MCF 10A (cell line): ENCODE data around the gene SYNE1. TPM values are rescaled to one million over a fixed set of nuclear protein-coding genes. Genes with fewer than 3 reads are reported as not detected.

Experiments used
- BruUV-seq: library from RNA; stranded (reverse); fragments of 400-500 nt; replicated peaks from 2 replicates; lab custom pipeline; 2021; lab: Mats Ljungman, UMichigan
- CTCF ChIA-PET: fragments of 300-600 bp; sonication (Branson Sonifier 250); formaldehyde crosslinking; extraction: SDS; loops from one replicate; lab custom pipeline; 2021; ENCODE audit warnings: antibody characterized with exemption, inconsistent platforms; lab: Yijun Ruan, JAX
- POLR2A ChIA-PET: fragments of 300-600, 350-650 bp; sonication (Branson Sonifier 250); formaldehyde crosslinking; extraction: SDS; loops from one replicate; lab custom pipeline; 2020; ENCODE audit warnings: antibody characterized with exemption, inconsistent platforms; lab: Yijun Ruan, JAX
- DNase-seq: peaks from one replicate; pipeline ENCODE4 v3.0.0-alpha.2; 2018; ENCODE audit not compliant: unreplicated experiment
- H3K27ac Mint-ChIP-seq: one replicate; pipeline ENCODE4 v1.8.0; 2022; ENCODE audit warnings: mild to moderate bottlenecking, low read depth, mixed read lengths; ENCODE audit not compliant: unreplicated experiment
- H3K27me3 Mint-ChIP-seq: one replicate; pipeline ENCODE4 v1.8.0; 2022; ENCODE audit warnings: mixed read lengths; ENCODE audit not compliant: insufficient read depth, unreplicated experiment
- H3K36me3 Mint-ChIP-seq: one replicate; pipeline ENCODE4 v1.8.0; 2022; ENCODE audit warnings: mild to moderate bottlenecking, moderate library complexity, mixed read lengths; ENCODE audit not compliant: insufficient read depth, unreplicated experiment
- H3K4me1 Mint-ChIP-seq: one replicate; pipeline ENCODE4 v1.8.0; 2022; ENCODE audit warnings: mixed read lengths; ENCODE audit not compliant: insufficient read depth, unreplicated experiment
- H3K4me3 Mint-ChIP-seq: one replicate; pipeline ENCODE4 v1.8.0; 2022; ENCODE audit warnings: mild to moderate bottlenecking, moderate library complexity, mixed read lengths; ENCODE audit not compliant: unreplicated experiment
- H3K9me3 Mint-ChIP-seq: one replicate; pipeline ENCODE4 v1.8.0; 2022; ENCODE audit warnings: mixed read lengths; ENCODE audit not compliant: unreplicated experiment
- intact Hi-C: fragments of 100-400 bp; cut with micrococcal nuclease; formaldehyde crosslinking; loops from 2 replicates; pipeline ENCODE4 v1.14.1; 2022
- total RNA-seq: library from RNA; stranded (reverse); gene quantifications from 2 replicates; pipeline ENCODE4 v1.2.3, GENCODE V29; 2022
- TF ChIP-seq, protein P1 (sequence below): fragments of 200-600 bp; IDR thresholded peaks from one replicate; pipeline ENCODE4 v1.8.0; 2022; ENCODE audit warnings: antibody characterized with exemption, mild to moderate bottlenecking; ENCODE audit not compliant: unreplicated experiment

Gene SYNE1
- total RNA-seq, 1 experiment from 2014 or later = 25.4 TPM

DNA sequence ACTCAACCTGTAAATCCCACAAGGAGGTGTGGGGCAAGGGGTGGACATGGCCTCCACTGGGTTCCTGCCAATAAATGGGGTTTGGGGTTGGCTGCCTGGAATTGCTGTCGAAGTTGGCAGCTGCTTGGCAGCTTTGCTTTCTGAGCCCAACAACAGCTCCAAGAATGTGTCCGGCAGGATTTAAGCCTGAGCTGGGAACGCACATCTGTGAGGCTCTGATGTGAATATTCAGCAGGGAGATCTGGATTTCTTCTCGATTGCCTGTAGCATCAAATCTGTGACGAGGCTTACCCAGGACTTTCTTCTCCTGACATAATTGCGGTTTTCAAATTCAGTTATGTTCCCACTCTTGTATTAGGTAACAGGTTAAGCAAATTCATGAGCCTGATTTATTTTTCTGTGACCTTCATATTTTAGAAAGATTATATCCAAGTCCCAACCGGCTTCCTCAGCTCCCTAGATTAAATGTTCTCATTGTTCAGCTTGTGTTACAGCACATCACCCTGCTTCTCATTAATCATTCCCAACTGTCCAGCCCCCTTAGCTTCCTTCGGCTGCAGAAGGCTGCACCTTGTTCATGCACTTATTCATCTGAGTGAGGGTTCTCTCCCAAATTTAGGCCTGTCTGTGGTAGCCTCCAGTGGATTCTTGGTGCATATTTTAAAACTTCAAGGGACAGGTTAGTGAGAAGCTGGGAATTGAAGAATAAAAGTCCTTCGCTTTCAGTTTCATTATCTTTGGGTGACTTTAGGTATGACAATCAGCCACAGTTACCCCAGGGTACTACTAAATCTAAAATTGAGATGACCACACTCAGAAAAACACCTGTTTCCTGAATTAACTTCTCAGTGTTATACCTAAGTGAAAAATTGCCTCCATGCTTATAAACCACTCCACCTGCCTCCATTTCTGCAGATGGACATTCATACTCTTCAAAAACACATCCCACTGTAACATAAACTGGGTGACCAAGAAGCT lies 519.7 kb downstream of the SYNE1 start:
- DNase-seq = no peak
- TF ChIP-seq, protein P1, sequence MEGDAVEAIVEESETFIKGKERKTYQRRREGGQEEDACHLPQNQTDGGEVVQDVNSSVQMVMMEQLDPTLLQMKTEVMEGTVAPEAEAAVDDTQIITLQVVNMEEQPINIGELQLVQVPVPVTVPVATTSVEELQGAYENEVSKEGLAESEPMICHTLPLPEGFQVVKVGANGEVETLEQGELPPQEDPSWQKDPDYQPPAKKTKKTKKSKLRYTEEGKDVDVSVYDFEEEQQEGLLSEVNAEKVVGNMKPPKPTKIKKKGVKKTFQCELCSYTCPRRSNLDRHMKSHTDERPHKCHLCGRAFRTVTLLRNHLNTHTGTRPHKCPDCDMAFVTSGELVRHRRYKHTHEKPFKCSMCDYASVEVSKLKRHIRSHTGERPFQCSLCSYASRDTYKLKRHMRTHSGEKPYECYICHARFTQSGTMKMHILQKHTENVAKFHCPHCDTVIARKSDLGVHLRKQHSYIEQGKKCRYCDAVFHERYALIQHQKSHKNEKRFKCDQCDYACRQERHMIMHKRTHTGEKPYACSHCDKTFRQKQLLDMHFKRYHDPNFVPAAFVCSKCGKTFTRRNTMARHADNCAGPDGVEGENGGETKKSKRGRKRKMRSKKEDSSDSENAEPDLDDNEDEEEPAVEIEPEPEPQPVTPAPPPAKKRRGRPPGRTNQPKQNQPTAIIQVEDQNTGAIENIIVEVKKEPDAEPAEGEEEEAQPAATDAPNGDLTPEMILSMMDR = no peak
- ChIA-PET CTCF (interaction anchor here (1.2 to 2.1 kb wide), 2 partner anchors 352 kb away, joined by 7 to 10 read pairs; no protein-coding TSS in a partner anchor), POLR2A (interaction anchor here (0.6 to 1.2 kb wide), 3 partner anchors 16 to 351 kb away, joined by 3 to 4 read pairs (median 3); no protein-coding TSS in a partner anchor)
- Mint-ChIP-seq H3K27ac (no peak overlapping the region), H3K27me3 (no peaks in the 10 kb centered on the region), H3K36me3 (peaks cover 4% of the 10 kb centered on the region), H3K9me3 (no peaks in the 10 kb centered on the region), H3K4me3 (no peak overlapping the region), H3K4me1 (no peaks in the 10 kb centered on the region)
- intact Hi-C loops = no loop called here
- no TSS peak for BruUV-seq

DNA sequence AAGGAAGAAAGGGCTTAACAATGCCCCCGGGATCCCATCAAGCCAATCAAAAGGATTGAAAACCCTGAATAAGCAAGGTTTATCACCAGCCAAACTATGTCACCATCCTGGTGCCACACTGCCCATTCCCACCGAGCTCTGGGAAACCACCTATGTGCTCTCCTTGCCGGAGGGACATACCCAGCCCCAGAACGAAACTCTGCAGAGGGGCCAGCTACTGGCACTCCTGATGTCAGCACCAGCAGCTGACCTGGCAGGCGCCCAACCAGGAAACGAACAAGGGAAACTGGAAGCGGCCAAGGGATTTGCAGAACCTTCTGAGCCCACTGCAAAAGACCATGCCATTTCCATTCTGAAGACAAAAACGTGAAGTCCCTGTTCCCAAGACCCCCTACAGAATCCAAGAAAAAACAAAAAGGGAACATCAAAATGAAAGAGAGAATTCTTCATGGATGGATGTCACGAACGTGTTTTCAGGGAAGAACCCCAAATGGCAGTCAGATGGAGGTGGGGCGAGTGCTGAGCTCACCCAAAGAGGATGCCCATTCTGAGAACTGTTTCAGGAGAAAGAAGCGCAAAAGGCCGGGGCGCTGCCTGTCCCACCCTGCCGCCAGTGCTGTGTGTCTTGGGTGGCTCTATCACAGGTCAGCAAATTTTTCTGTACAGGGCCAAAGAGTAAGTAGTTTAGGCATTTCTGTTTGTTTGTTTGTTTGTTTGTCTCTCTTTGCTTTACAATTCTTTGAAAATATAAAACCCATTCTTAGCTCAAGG lies 524.5 kb downstream of the SYNE1 start:
- no TSS peak for BruUV-seq

DNA sequence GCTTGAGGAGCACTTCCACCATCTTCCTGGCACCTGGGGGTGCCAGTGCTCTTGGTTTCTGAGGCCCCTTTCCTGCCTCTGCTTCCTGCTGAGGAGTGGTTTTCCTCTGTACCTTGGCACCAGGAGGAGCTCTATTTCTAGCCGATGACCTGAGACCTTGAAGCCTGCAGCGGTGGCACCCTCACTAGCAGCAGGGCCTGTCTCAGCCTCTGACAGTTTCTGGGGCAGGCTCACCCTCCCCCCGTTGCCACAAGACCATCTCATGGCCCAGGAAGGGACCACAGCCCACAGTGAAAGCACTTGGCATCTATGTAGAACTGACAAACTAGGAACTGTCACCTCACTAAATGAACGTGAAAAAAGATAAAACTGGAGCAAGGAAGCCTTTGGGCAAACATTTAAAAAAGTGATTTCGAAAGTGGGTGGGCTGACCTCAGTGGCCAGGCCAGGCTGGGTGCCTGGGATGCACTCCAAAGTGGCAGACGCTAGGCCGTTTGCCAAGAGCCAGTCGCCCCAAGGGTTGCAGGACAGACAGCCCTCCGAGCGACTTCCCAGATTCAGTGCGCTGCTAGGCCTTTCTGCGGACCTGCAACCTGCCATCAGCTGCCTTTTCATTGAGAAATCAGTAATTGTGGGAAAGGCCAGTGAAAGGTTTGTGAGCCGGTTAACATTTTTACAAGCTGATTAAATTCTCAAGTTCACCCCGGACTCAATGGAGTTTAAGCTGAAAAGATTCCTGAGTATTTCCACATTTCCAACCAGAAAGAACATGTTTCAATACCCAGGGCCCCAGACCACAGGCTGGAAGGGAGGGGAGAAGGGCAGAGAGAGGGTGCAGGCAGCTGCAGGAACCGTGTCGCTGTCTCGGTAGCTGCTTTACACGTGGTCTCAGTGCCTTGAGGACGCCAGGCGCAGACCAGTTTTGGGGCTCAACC lies 526.0 kb downstream of the SYNE1 start:
- Mint-ChIP-seq H3K27ac (no peak overlapping the region), H3K36me3 (no peaks in the 10 kb centered on the region), H3K27me3 (no peaks in the 10 kb centered on the region), H3K9me3 (no peaks in the 10 kb centered on the region), H3K4me1 (peaks cover 8% of the 10 kb centered on the region), H3K4me3 (no peak overlapping the region)
- TF ChIP-seq, protein P1 = no peak
- CTCF ChIA-PET = interaction anchor here (0.6 to 2.8 kb wide), 5 partner anchors 8 to 95 kb away, joined by 3 to 10 read pairs (median 4); no protein-coding TSS in a partner anchor
- intact Hi-C loops = no loop called here
- POLR2A ChIA-PET = interaction anchor here (1.4 kb wide), 1 partner anchor 11 kb away, joined by 7 read pairs; no protein-coding TSS in a partner anchor
- no TSS peak for BruUV-seq
- peak; percentile 71 for DNase-seq

More for the DNA sequence above, 524.5 kb downstream of the SYNE1 start:
- H3K4me1 Mint-ChIP-seq = peaks cover 8% of the 10 kb centered on the region
- no peaks in the 10 kb centered on the region for H3K36me3 Mint-ChIP-seq
- H3K4me3 Mint-ChIP-seq = no peak overlapping the region
- CTCF ChIA-PET = interaction anchor here (0.9 kb wide), 1 partner anchor 13 kb away, joined by 3 read pairs; no protein-coding TSS in a partner anchor
- DNase-seq = no peak
- H3K27me3 Mint-ChIP-seq = no peaks in the 10 kb centered on the region
- intact Hi-C loops = no loop called here
- no peak overlapping the region for H3K27ac Mint-ChIP-seq
- POLR2A ChIA-PET = no interaction called here
- H3K9me3 Mint-ChIP-seq = no peaks in the 10 kb centered on the region
- TF ChIP-seq, protein P1 = no peak
